ENCODE data around the gene CCDC146.
"Not testable (repeated sequence)": the region's sequence is repeated elsewhere in the genome, so short reads cannot be mapped to it uniquely, and the experiment has no call there.

GRCh38 chr7:77152232-77152631, 29.8 kb downstream of the CCDC146 start:
- TF ChIP-seq CTCF (conservative IDR thresholded peaks at IDR 0.05; ENCODE audit: low read depth, low read length); EZH2 (IDR thresholded peaks at IDR 0.05; ENCODE audit: low read length, unreplicated experiment): not testable (repeated sequence)
